CD14-positive monocyte (primary cell): ENCODE measurements around the gene P2RX5. TPM values are rescaled to one million over a fixed set of nuclear protein-coding genes. Genes with fewer than 3 reads are reported as not detected.
A peak's percentile ranks its signal among the peaks of the same experiment; 100 is the strongest.

Experiments
- DNase-seq, 3 donors: peaks; one replicate each; pipeline ENCODE4 v3.0.0-alpha.2; 2011 to 2022
- H2AFZ ChIP-seq: 2 replicates; pipeline ENCODE4 v1.6.0; 2012; ENCODE audit warnings: mild to moderate bottlenecking, low read depth, low read length, inconsistent platforms; ENCODE audit not compliant: insufficient read depth, poor library complexity, severe bottlenecking
- H3K27ac ChIP-seq, 2 donors: 1 replicate in 1 of 2; 2 replicates in 1 of 2; pipeline ENCODE4 v1.5.1; 2012 to 2013; ENCODE audit warnings: low read length in 2 of 2, control low read depth in 1 of 2, inconsistent platforms in 1 of 2, low read depth in 1 of 2, mild to moderate bottlenecking in 1 of 2
- H3K27me3 ChIP-seq, 2 donors: one replicate each; pipeline versions ENCODE4 v1.6.0 to v1.6.1; 2011 to 2013; ENCODE audit warnings: low read length in 2 of 2; ENCODE audit not compliant: control insufficient read depth in 2 of 2, insufficient read depth in 2 of 2
- H3K36me3 ChIP-seq, 2 donors: replicated peaks in 1 of 2; 1 replicate in 1 of 2; 2 replicates in 1 of 2; pipeline versions ENCODE4 v1.5.1 to v1.6.1; 2012 to 2013; ENCODE audit warnings: low read length in 2 of 2, control low read depth in 1 of 2, inconsistent platforms in 1 of 2, mild to moderate bottlenecking in 1 of 2; ENCODE audit not compliant: insufficient read depth in 2 of 2, control insufficient read depth in 1 of 2
- H3K4me1 ChIP-seq, 2 donors: 1 replicate in 1 of 2; 2 replicates in 1 of 2; pipeline versions ENCODE4 v1.5.1 to v1.6.1; 2012 to 2013; ENCODE audit warnings: low read length in 2 of 2, control low read depth in 1 of 2, inconsistent platforms in 1 of 2, mild to moderate bottlenecking in 1 of 2, moderate library complexity in 1 of 2; ENCODE audit not compliant: insufficient read depth in 2 of 2, control insufficient read depth in 1 of 2
- H3K4me2 ChIP-seq: replicated peaks from 2 replicates; pipeline ENCODE3; 2012; ENCODE audit warnings: low read length, moderate library complexity, mild to moderate bottlenecking; ENCODE audit not compliant: poor library complexity, severe bottlenecking; ENCODE audit errors: extremely low read depth
- H3K4me3 ChIP-seq, 3 experiments: fragments of 200-600 bp in 1 of 3; sonication (generic) in 1 of 3; replicated peaks in 1 of 3; 1 replicate in 2 of 3; 2 replicates in 1 of 3; pipeline ENCODE4 v1.5.1; 2011 to 2013; ENCODE audit warnings: low read length in 3 of 3, mild to moderate bottlenecking in 3 of 3, control low read depth in 2 of 3, low read depth in 2 of 3, inconsistent platforms in 1 of 3, moderate library complexity in 1 of 3
- H3K79me2 ChIP-seq: 2 replicates; pipeline ENCODE4 v1.6.0; 2012; ENCODE audit warnings: mild to moderate bottlenecking, control low read depth, inconsistent platforms, low read length, moderate library complexity; ENCODE audit not compliant: insufficient read depth
- H3K9ac ChIP-seq: 2 replicates; pipeline ENCODE4 v1.6.0; 2017; ENCODE audit warnings: low read length, mild to moderate bottlenecking; ENCODE audit not compliant: insufficient read depth, poor library complexity, severe bottlenecking
- H3K9me3 ChIP-seq, 2 donors: replicated peaks in 1 of 2; 1 replicate in 1 of 2; 2 replicates in 1 of 2; pipeline versions ENCODE4 v1.5.1 to v1.6.1; 2012 to 2013; ENCODE audit warnings: low read length in 2 of 2, control low read depth in 1 of 2; ENCODE audit not compliant: control insufficient read depth in 1 of 2, insufficient read depth in 1 of 2
- H4K20me1 ChIP-seq: 2 replicates; pipeline ENCODE4 v1.6.0; 2012; ENCODE audit warnings: mild to moderate bottlenecking, low read length, control low read depth, moderate library complexity; ENCODE audit not compliant: insufficient read depth
- H3K27ac Mint-ChIP-seq, 7 donors: one replicate each; pipeline ENCODE4 v1.8.0; 2020; ENCODE audit warnings: mild to moderate bottlenecking in 7 of 7, mixed read lengths in 7 of 7, moderate library complexity in 6 of 7, inconsistent platforms in 2 of 7
- H3K27me3 Mint-ChIP-seq, 3 donors: one replicate each; pipeline ENCODE4 v1.8.0; 2021 to 2022; ENCODE audit warnings: low read depth in 3 of 3, mild to moderate bottlenecking in 3 of 3, mixed read lengths in 3 of 3, moderate library complexity in 3 of 3, inconsistent platforms in 1 of 3
- H3K36me3 Mint-ChIP-seq, 2 donors: one replicate each; pipeline ENCODE4 v1.8.0; 2020; ENCODE audit warnings: mixed read lengths in 2 of 2, inconsistent platforms in 1 of 2, mild to moderate bottlenecking in 1 of 2
- H3K4me1 Mint-ChIP-seq: one replicate; pipeline ENCODE4 v1.8.0; 2020; ENCODE audit warnings: mild to moderate bottlenecking, mixed read lengths
- H3K4me3 Mint-ChIP-seq, 2 donors: one replicate each; pipeline ENCODE4 v1.8.0; 2020; ENCODE audit warnings: mild to moderate bottlenecking in 2 of 2, mixed read lengths in 2 of 2, moderate library complexity in 1 of 2
- H3K9me3 Mint-ChIP-seq, 7 donors: one replicate each; pipeline ENCODE4 v1.8.0; 2020 to 2022; ENCODE audit warnings: mixed read lengths in 7 of 7, mild to moderate bottlenecking in 6 of 7, moderate library complexity in 6 of 7, inconsistent platforms in 2 of 7
- CTCF ChIP-seq: fragments of 200-600 bp; IDR thresholded peaks from one replicate; pipeline ENCODE4 v1.8.0; 2022; ENCODE audit warnings: antibody characterized with exemption, mild to moderate bottlenecking
- WGBS: methylation state at CpG from one replicate; pipeline ENCODE4 v1.1.5; 2013; ENCODE audit warnings: missing lambda C conversion rate; ENCODE audit not compliant: insufficient coverage; 5-methylcytosine and 5-hydroxymethylcytosine counted together
- intact Hi-C, 2 donors: fragments of 100-400 bp; cut with micrococcal nuclease; formaldehyde crosslinking; loops; one replicate each; pipeline versions ENCODE4 v1.15.0 to v1.15.1; 2023
- polyA plus RNA-seq, 3 donors: library from polyadenylated mRNA; depleted of rRNA in 1 of 3; unstranded in 2 of 3; stranded (reverse) in 1 of 3; fragments of 300-500 nt in 2 of 3; fragments of >200 nt in 1 of 3; fragmentation: Illumina TruSeq in 2 of 3; gene quantifications; 1 replicate in 2 of 3; 2 replicates in 1 of 3; pipeline ENCODE4 v1.2.3, GENCODE V29; 2012 to 2021

Gene P2RX5
- polyA plus RNA-seq, 3 donors: 0.64 to 8.8 (median 3.4) TPM

- no peaks in the 10 kb centered on the region for H3K9me3 ChIP-seq
- WGBS: 90% methylated on average over 12 of the region's 12 CpGs
- no peak overlapping the region for H3K9ac ChIP-seq
These were observed 48.7 kb downstream of the P2RX5 start for GRCh38 chr17:3647251-3647650.

GRCh38 chr17:3645310-3645709 lies 50.6 kb downstream of the P2RX5 start:
- Histone ChIP-seq H3K27ac (no peak overlapping the region), H3K4me1 (peaks cover 4 to 7% of the 10 kb centered on the region in 2 donors), H3K9me3 (no peaks in the 10 kb centered on the region), H3K4me3 (no peak overlapping the region), H2AFZ (no peak overlapping the region), H3K9ac (no peak overlapping the region), H3K27me3 (no peaks in the 10 kb centered on the region), H3K36me3 (peaks cover 11 to 50% of the 10 kb centered on the region in 2 donors), H3K79me2 (no peaks in the 10 kb centered on the region), H4K20me1 (no peaks in the 10 kb centered on the region), H3K4me2 (no peak overlapping the region)
- Mint-ChIP-seq H3K4me3 (no peak overlapping the region), H3K36me3 (peaks cover 34 to 73% of the 10 kb centered on the region in 2 donors), H3K9me3 (no peaks in the 10 kb centered on the region), H3K27ac (peak overlapping the region in 2 of 7 donors; percentile 12 to 36), H3K4me1 (peaks cover 7% of the 10 kb centered on the region), H3K27me3 (peaks cover 0 to 3% (median 0%) of the 10 kb centered on the region in 3 donors)
- DNase-seq: no peak
- 71% methylated on average over 3 of the region's 5 CpGs for WGBS
- intact Hi-C loops: no loop called here
- TF ChIP-seq CTCF: no peak

More at GRCh38 chr17:3647251-3647650, 48.7 kb downstream of the P2RX5 start:
- Mint-ChIP-seq H3K36me3 (peaks cover 38 to 80% of the 10 kb centered on the region in 2 donors), H3K4me3 (no peak overlapping the region), H3K27me3 (peaks cover 0 to 3% (median 0%) of the 10 kb centered on the region in 3 donors), H3K9me3 (no peaks in the 10 kb centered on the region), H3K4me1 (no peaks in the 10 kb centered on the region), H3K27ac (no peak overlapping the region)
- peaks cover 11 to 53% of the 10 kb centered on the region in 2 donors for H3K36me3 ChIP-seq
- no peaks in the 10 kb centered on the region for H3K79me2 ChIP-seq
- DNase-seq: no peak
- no peak for TF ChIP-seq CTCF
- no peak overlapping the region for H3K4me2 ChIP-seq
- H3K27ac ChIP-seq: no peak overlapping the region
- H3K4me3 ChIP-seq: no peak overlapping the region
- H4K20me1 ChIP-seq: no peaks in the 10 kb centered on the region
- no peaks in the 10 kb centered on the region for H3K27me3 ChIP-seq
- no peaks in the 10 kb centered on the region for H3K4me1 ChIP-seq
- intact Hi-C loops: no loop called here
- H2AFZ ChIP-seq: no peak overlapping the region
